Fibroblast of skin of left quadriceps (primary cell): ENCODE results near the gene ZNF12.

ENCODE experiments used
- DNase-seq, 2 experiments: peaks; one replicate each; pipeline ENCODE4 v3.0.0-alpha.2; 2013; ENCODE audit warnings: low read depth in 2 of 2

The ZNF12 gene

DNA sequence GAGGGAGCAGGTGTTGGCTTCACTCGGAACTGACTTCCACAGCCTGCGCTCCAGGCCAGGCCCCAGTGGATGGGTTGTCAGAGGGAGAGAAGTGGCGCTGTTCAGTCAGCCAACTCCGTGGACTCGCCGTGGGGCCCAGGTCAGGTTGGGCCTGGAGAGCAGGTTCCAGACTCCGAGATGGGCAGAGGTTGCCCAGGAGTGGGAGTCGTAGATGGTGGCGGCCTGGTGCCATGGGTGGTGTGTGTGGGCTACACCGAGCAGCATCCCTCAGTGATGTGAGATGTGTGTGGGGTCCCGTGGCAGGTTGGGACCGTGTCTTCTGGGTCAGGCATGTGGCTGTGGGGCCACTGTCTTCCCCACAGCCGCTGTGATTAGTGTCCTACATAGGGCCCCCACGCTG is 59.2 kb downstream of the ZNF12 start:
- DNase-seq, result no peak

DNA sequence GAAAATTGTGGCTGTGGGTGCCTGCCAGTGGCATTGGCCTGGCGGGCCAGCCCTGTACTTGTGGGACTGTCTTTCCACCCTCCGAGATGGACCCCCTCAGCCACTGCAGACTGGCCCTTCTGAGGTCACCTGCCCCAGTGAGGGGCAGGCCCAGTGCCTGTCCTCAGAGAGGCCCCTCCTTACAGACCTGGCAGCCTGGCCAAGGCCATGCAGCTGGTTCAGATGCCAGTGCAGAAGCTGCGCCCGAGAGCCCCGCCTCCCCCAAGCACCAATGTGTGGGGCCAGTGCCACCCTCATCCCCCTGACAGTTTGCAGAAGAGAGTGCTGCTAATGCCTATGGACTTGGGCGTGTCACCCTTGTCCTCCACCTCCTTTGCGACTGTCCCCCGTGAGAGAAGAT is 59.7 kb downstream of the ZNF12 start:
- no peak for DNase-seq

DNA sequence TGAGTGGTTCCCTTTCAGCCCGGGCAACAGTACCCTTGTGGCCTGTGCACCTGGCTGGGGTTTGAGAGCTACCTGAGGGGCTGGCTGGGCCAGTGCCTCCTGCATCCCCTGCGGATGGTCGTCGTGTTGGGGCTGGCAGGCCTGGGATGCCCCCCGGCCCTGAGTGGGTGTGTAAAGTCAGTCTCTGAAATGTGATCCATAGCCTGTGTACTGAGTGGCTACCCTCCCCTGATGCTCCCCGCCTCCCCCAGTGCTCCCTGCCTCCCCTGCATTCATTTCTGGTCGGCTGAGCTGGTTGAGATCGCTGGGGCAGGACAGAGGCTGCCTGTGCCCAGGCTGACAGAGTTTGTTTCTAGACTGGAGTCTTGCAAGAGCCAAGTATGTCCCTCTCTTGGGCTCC is 60.3 kb downstream of the ZNF12 start:
- no peak for DNase-seq

DNA sequence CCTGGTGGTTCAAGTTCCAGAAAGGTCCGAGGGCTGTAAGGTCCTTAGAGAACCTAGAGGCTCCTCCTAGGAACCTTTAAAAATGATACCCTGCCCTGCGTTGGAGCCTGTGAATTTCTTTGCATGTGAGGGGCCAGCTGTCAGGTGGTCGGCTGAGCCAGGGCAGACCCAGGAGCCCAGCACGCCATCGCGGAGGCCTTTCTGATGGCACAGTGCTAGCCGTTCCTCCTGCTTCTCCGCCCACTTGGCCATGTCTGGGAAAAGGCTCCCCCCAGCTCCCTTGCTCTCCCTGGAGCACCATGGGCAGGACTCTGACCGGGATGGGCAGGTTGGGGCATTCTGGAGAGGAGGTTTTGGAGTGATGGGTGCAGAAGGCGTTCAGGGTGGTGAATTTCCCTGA is 62.0 kb downstream of the ZNF12 start:
- DNase-seq, result no peak

DNA sequence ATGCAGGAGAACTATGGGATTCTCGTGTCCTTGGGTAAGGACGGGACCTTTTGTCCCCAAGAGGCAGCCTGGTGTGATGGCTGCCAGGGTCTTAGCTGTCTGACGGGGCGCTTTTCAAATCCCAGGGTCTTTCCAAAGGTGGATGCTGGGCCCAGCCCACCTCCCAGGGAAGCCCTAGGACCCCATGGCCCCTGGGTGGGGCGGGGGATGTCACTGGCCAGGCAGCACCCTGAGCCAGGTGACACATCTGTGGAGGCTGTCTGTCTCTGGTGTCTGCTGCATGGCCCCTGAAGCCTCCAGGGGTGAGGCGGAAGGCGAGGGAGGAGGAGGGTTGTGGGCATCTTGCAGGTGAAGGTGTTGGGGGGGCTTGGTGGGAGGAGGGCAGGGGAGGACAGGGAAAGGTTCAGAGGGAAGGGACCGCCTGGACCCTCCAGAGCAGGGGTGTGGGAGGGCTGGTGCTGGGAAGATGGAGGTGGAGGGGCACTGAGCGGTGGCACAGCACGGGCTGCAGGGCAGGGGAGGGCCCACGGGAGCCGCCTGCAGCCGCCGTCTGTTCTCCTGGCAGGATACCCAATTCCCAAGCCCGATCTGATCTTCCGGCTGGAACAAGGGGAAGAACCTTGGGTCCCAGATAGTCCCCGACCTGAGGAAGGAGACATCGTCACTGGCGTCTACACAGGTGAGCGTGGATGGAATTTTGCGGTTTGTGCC is 62.7 kb downstream of the ZNF12 start:
- no peak for DNase-seq

DNA sequence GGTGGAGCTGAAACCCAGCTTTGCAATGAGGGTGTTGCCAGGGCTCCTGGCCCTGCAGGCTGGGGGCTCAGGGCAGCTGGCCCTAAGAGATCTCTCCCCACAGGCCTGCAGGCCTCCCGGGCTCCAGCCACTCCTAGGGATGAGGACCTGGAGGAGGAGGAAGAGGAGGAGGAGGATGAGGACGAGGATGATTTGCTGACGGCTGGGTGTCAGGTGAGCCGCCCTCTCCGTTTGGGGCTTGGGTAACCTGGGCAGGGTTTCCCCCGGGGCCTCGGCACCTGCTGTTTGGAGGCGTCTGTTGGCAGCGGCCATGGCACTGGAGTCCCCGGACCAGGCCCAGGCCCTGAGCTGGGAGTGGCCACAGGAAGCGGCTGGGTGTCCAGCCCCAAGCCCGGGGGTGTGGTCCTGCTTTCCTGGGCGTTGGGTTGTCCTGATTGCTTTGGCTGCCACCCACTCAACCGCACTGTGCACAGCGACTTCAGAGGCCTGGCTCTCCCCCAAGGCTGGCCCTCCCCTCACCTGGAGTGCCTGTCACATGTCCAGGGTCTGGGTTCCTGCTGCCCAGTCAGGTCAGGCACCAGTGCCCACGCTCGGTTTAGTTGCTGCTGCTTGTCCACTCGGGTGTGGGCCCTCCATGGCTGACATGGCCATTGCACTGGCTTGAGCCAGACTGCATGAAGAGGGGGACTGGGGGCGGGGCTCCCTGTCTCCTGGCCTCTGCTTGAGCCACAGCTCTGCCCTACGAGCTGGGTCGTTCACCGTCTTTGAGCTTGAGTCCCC is 63.7 kb downstream of the ZNF12 start:
- no peak for DNase-seq

DNA sequence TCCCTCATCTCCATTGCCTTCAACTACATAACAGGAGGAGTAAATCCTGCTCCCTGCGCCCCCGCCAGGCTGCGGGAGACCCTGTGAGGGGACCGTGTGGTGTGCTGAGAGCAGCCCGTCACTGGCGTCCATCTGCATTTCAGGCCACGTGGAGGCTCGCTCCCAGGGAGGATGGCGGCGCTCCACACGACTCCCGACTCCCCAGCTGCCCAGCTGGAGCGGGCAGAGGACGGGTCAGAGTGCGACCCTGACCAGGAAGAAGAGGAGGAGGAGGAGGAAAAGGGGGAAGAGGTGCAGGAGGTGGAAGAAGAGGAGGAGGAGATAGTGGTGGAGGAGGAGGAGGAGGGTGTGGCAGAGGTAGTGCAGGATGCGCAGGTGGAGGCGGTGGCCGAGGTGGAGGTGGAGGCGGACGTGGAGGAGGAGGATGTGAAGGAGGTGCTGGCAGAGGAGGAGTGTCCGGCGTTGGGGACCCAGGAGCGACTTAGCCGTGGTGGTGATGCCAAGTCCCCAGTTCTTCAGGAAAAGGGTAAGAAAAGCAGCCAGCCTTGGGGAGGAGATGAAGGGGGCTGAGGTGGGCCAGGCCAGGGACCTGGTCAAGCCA is 64.4 kb downstream of the ZNF12 start:
- no peak for DNase-seq

DNA sequence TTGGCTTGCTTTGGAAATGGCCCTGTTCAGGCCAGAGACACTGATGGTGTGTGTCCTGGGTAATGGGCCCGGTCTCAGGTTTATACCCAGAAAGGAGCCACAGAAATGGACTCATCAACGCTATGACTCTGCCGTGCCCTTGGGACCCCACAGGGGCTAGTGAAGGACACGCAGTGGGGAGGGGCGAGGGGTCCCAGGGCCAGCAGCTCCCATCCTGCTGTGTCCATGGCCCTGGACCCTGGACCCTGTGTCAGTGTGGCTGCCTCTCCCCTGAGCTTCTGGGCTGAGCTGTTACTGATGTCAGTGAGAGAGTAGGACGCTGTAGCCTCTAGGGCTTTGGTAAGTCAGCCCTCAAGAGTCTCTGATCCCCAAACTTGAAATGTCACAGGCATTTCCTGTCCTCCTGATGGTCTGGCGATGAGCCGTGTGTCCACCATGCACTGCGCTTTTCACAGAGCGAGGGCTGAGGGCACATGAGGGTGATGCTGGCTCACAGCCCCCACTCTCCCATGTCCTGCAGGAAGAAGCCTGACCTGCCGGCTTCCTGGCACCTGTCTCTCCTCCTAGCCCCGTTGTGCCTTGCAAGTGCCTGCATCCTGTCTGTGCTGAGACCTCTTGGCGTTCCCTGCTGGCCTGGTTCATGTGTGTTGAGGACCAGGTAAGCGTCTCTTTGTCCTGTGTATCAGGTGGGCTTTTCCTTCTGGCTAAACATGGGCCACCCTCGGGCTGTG is 65.3 kb downstream of the ZNF12 start:
- DNase-seq, result no peak

DNA sequence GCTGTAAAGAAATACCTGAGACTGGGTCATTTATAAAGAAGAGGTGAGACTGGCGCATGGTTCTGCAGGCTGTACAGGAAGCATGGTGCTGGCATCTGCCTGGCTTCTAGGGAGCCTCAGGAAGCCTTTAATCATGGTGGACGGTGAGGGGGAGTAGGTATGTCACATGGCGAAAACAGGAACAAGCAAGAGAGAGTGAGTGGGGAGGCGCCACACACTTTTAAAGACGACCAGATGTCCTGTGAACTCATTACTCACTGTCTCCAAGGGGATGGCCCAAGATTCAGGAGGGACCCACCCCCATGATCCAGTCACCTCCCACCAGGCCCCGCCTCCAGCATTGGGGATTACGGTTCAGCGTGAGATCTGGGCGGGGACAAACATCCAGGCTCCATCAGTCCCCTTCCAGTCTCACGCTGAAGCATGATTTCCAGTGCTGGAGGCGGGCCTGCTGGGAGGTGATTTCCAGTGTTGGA is 66.5 kb downstream of the ZNF12 start:
- DNase-seq, result peak in 1 of 2 experiments; percentile 8

DNA sequence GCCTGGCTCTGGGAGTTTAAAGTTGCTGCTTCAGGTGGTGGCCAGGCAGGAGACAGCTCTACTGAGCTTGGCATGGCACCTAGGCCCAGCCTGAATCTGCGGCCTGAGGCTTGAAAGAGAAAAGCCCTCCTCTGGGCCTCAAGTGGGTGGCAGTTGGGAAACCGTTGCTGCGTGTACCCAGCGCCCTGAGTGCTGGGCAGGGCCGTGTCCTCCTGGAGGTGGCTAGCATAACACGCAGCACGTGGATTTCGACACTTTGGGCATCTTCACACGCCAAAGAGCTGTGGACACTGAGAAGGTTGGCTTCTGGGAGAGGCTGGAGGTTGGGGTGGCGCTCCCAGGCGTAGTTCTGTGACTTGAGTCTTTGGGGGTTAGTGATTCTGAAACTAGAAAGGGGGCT is 67.1 kb downstream of the ZNF12 start:
- DNase-seq, result no peak

DNA sequence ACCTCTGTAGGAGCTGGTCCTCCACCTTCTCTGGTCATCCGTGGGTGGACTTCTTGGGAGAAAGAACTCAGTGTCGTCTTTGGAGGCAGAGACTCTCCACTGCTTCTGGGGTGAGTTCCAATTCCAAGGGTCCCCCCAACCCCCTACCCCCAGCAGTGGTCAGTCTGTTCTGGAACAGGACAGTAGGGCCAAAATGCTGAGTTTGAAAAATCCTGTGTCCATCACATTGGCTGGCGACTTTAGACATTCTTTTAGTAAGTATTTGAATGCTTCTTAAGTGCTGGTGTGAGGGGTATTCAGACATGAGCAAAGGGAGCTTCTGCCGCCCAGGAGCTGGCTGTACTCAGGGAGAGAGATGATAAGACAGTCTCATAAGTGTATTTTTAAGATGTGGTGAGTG is 67.7 kb downstream of the ZNF12 start:
- DNase-seq, result no peak
